GM18520 (cell line): ENCODE measurements around the gene CHIC1.

Experiments
- ATAC-seq: cut with Tn5 transposase; IDR thresholded peaks from one replicate; pipeline ENCODE4 v1.9.1; 2021; ENCODE audit not compliant: unreplicated experiment

The CHIC1 gene

DNA sequence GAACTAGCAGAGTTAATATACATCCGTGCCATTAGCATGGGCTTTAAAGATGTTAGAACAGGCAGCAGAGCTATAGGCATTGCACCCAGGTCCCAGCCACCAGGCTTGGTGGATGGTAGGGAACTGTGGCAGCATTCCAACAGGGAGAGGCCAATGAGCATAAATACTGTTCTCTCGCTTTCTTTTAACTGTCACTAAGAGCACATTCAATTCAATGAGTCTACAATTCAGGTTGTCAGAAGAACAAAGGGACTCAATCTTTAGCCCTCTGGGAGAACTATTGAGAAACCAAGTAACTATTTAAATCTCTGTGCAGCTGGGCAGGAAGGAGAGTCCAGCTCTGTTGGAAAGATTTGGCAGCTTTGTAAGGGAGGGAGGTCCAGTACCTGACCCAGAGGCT is 165.6 kb downstream of the CHIC1 start:
- no peak for ATAC-seq
